K562 (cell line): ENCODE results near the gene TAF8. TPM values are rescaled to one million over a fixed set of nuclear protein-coding genes. Genes with fewer than 3 reads are reported as not detected.

ENCODE experiments used
- CBFB ChIP-seq: sonication (generic); formaldehyde crosslinking; IDR thresholded peaks from 2 replicates; pipeline ENCODE4 v1.4.0; 2020; ENCODE audit warnings: mild to moderate bottlenecking, missing genetic modification reagents
- CBX1 ChIP-seq: sonication (generic); IDR thresholded peaks from 2 replicates; pipeline ENCODE4 v1.6.1; 2016; ENCODE audit warnings: antibody characterized with exemption, low read depth, mild to moderate bottlenecking
- CEBPG ChIP-seq, 3 experiments: fragments of 200-800 bp in 1 of 3; sonication (Bioruptor generic) in 1 of 3; sonication (generic) in 1 of 3; formaldehyde crosslinking in 1 of 3; IDR thresholded peaks in 2 of 3; conservative IDR thresholded peaks in 1 of 3; 2 replicates each; pipeline versions ENCODE4 v1.6.1 to v1.8.0; 2016 to 2022; ENCODE audit warnings: missing compliant biosample characterization in 2 of 3, missing genetic modification characterization in 2 of 3, mild to moderate bottlenecking in 1 of 3, missing genetic modification reagents in 1 of 3
- CHD4 ChIP-seq: fragments of 200-600 bp; sonication (generic); IDR thresholded peaks from 3 replicates; pipeline ENCODE4 v1.6.1; 2012; ENCODE audit warnings: low read depth, mild to moderate bottlenecking, mixed read lengths, low read length, inconsistent platforms; ENCODE audit not compliant: insufficient read depth, insufficient replicate concordance, poor library complexity, severe bottlenecking
- DLX4 ChIP-seq: fragments of 250-450 bp; sonication (Bioruptor Pico); IDR thresholded peaks from 2 replicates; pipeline ENCODE4 v1.6.1; 2021; ENCODE audit warnings: mild to moderate bottlenecking
- ETV5 ChIP-seq: sonication (generic); formaldehyde crosslinking; IDR thresholded peaks from 2 replicates; pipeline ENCODE4 v1.4.0; 2020; ENCODE audit warnings: low read depth, mild to moderate bottlenecking, missing genetic modification reagents
- FOXA3 ChIP-seq, 2 experiments: fragments of 450-650 bp in 1 of 2; sonication (generic) in 1 of 2; formaldehyde crosslinking; IDR thresholded peaks in 1 of 2; conservative IDR thresholded peaks in 1 of 2; 2 replicates each; pipeline versions ENCODE4 v1.4.0 to v1.8.0; 2020 to 2022; ENCODE audit warnings: mild to moderate bottlenecking in 2 of 2, missing genetic modification reagents in 1 of 2
- FOXP1 ChIP-seq: sonication (generic); formaldehyde crosslinking; IDR thresholded peaks from 2 replicates; pipeline ENCODE4 v1.8.0; 2022; ENCODE audit warnings: mild to moderate bottlenecking, missing genetic modification reagents
- GABPB2 ChIP-seq: fragments of 250-450 bp; sonication (Bioruptor Pico); conservative IDR thresholded peaks from 2 replicates; pipeline ENCODE4 v1.5.1; 2021; ENCODE audit warnings: mild to moderate bottlenecking
- HDAC1 ChIP-seq, 2 experiments: fragments of 450-650 bp; IDR thresholded peaks; 2 replicates each; pipeline ENCODE4 v1.6.1; 2016 to 2017; ENCODE audit warnings: inconsistent platforms in 1 of 2, mild to moderate bottlenecking in 1 of 2, moderate library complexity in 1 of 2
- HDAC3 ChIP-seq: fragments of 450-650 bp; IDR thresholded peaks from 2 replicates; pipeline ENCODE4 v1.6.1; 2018; ENCODE audit warnings: borderline replicate concordance, mild to moderate bottlenecking, moderate library complexity; ENCODE audit not compliant: partially characterized antibody
- MAFG ChIP-seq: fragments of 450-650 bp; conservative IDR thresholded peaks from 2 replicates; pipeline ENCODE4 v1.6.1; 2016; ENCODE audit warnings: missing genetic modification characterization, missing compliant biosample characterization
- RFX7 ChIP-seq: fragments of 250-450 bp; sonication (Bioruptor Pico); IDR thresholded peaks from 2 replicates; pipeline ENCODE4 v1.5.1; 2021; ENCODE audit warnings: mild to moderate bottlenecking
- SMARCA5 ChIP-seq: fragments of 450-650 bp; IDR thresholded peaks from 2 replicates; pipeline ENCODE4 v1.6.1; 2016
- SMC3 ChIP-seq: conservative IDR thresholded peaks from 2 replicates; pipeline ENCODE4 v1.6.1; 2011; ENCODE audit warnings: low read depth, low read length, improper control_type of control experiment; ENCODE audit not compliant: insufficient read depth
- USF1 ChIP-seq: sonication (generic); formaldehyde crosslinking; IDR thresholded peaks from 2 replicates; pipeline ENCODE4 v1.9.0; 2022; ENCODE audit warnings: mild to moderate bottlenecking, missing genetic modification reagents
- ZNF133 ChIP-seq: fragments of 250-450 bp; sonication (Bioruptor Pico); IDR thresholded peaks from 2 replicates; pipeline ENCODE4 v1.4.0; 2020; ENCODE audit warnings: mild to moderate bottlenecking
- ZNF668 ChIP-seq: fragments of 250-450 bp; sonication (Bioruptor Pico); IDR thresholded peaks from 2 replicates; pipeline ENCODE4 v1.8.0; 2022; ENCODE audit warnings: mild to moderate bottlenecking, inconsistent platforms
- ZZZ3 ChIP-seq: fragments of 450-650 bp; IDR thresholded peaks from 2 replicates; pipeline ENCODE4 v1.6.1; 2016; ENCODE audit warnings: antibody characterized with exemption, mild to moderate bottlenecking, moderate library complexity
- polyA plus RNA-seq, 8 experiments: library from polyadenylated mRNA; depleted of rRNA in 4 of 8; stranded (reverse) in 5 of 8; unstranded in 3 of 8; fragments of >200 nt; fragmentation: Nextera tagmentation in 2 of 8; fragmentation: Illumina TruSeq in 1 of 8; extraction: Ambion mirVana in 2 of 8; extraction: Trizol in 1 of 8; gene quantifications; 2 replicates each; pipeline versions ENCODE4 v1.2.1 to v1.2.3, GENCODE V29; 2011 to 2014; ENCODE audit warnings: inconsistent platforms in 1 of 8, missing spikeins in 1 of 8
- total RNA-seq, 7 experiments: library from RNA; depleted of rRNA in 6 of 7; stranded (reverse); fragments of >200 nt in 6 of 7; fragmentation: Illumina TruSeq in 2 of 7; extraction: Trizol in 2 of 7; gene quantifications; 2 replicates each; pipeline versions ENCODE4 v1.2.1 to v1.2.3, GENCODE V29; 2011 to 2021; ENCODE audit warnings: low replicate concordance in 1 of 7
- TF ChIP-seq, protein P1 (sequence below), 2 experiments: fragments of 450-650 bp in 1 of 2; sonication (generic) in 1 of 2; formaldehyde crosslinking; conservative IDR thresholded peaks; 2 replicates each; pipeline versions ENCODE4 v1.4.0 to v1.8.1; 2020 to 2022; ENCODE audit warnings: mild to moderate bottlenecking in 1 of 2, missing genetic modification reagents in 1 of 2
- TF ChIP-seq, protein P2 (sequence below): fragments of 450-650 bp; IDR thresholded peaks from 2 replicates; pipeline ENCODE4 v1.6.1; 2016; ENCODE audit warnings: antibody characterized with exemption
- TF ChIP-seq, protein P3 (sequence below): fragments of 450-650 bp; IDR thresholded peaks from 2 replicates; pipeline ENCODE4 v1.6.1; 2016

Gene TAF8
- total and polyA plus RNA-seq, 9 of the 15 experiments (the other 6 are each of a cell fraction or from before 2014, with no cell fraction given) = 29.4 to 84.0 (median 52.6) TPM

DNA sequence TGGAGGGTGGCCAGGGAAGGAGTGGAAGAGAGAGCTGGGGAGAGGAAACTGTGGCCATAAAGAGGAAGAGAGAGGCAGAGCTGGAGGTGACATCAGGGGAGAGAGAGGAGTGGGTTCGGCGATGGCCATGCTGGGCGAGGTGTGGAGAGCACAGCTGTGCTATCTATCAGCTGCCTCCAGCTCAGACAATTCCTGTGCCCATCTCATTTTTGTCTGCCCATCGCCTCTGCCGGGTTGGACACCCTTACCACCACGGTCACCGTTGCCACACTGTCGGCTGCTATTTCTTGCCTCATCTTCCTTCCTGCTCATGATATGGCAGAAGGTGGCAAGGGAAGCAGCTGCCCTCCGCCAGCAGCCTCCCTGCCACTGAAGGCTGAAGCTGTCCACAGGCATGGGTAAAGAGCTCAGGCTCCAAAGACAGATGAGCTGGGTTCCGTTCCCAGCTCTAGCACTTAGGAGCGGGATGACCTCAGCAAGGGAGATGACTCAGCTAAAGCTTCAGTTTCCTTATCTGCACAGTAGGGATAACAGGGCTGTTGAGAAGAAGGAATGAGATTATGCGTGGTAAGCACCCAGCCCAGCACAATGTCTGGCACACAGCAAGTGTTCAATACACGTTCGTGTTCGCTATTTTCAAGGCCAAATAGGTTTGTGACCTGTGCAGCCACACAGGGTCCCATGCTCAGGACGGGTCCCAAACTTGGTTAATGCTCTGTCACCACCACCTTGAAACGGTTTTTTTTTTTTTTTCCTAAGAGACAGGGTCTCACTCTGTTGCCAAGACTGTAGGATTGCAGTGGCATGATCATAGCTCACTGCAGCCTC is 21.9 kb upstream of the TAF8 start (continued):
- TF ChIP-seq HDAC1 (IDR thresholded peaks at IDR 0.05) (peak in 1 of 2 experiments; percentile 92; a peak in 2 of 4 replicates), CHD4 (no peak), ZZZ3 (no peak), RFX7 (CRISPR knock-in tag) (no peak), ZNF133 (CRISPR knock-in tag) (peak; percentile 87; the same call in 1 of the 2 replicates), FOXP1 (CRISPR knock-in tag) (peak; percentile 78; the same call in 1 of the 2 replicates), DLX4 (CRISPR knock-in tag) (no peak), USF1 (CRISPR knock-in tag) (0 out of 2 replicates have a peak, but pooled peaks have one; percentile 11), MAFG (tag) (peak; percentile 100), CBX1 (peak; percentile 32; the same call in 1 of the 2 replicates), ETV5 (CRISPR knock-in tag) (peak; percentile 82; the same call in 1 of the 2 replicates), GABPB2 (CRISPR knock-in tag) (no peak), SMC3 (no peak), FOXA3 (CRISPR knock-in tag; conservative IDR thresholded peaks at IDR 0.05 in 1 of 2, IDR thresholded peaks at IDR 0.05 in 1 of 2) (0 out of 4 replicates have a peak, but pooled peaks of 1 of the 2 experiments have one; percentile 33), ZNF668 (0 out of 2 replicates have a peak, but pooled peaks have one; percentile 72), SMARCA5 (peak; percentile 72), HDAC3 (peak; percentile 77), CBFB (CRISPR knock-in tag) (no peak; the same call in 1 of the 2 replicates), CEBPG (CRISPR knock-in tag; IDR thresholded peaks at IDR 0.05) (no peak; the same call in 1 of the 2 replicates), CEBPG (tag; conservative IDR thresholded peaks at IDR 0.05 in 1 of 2, IDR thresholded peaks at IDR 0.05 in 1 of 2) (no peak)
- TF ChIP-seq, protein P1, sequence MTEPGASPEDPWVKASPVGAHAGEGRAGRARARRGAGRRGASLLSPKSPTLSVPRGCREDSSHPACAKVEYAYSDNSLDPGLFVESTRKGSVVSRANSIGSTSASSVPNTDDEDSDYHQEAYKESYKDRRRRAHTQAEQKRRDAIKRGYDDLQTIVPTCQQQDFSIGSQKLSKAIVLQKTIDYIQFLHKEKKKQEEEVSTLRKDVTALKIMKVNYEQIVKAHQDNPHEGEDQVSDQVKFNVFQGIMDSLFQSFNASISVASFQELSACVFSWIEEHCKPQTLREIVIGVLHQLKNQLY (CRISPR knock-in tag; conservative IDR thresholded peaks at IDR 0.05) = no peak; a peak in 1 of 4 replicates
- TF ChIP-seq, protein P2, sequence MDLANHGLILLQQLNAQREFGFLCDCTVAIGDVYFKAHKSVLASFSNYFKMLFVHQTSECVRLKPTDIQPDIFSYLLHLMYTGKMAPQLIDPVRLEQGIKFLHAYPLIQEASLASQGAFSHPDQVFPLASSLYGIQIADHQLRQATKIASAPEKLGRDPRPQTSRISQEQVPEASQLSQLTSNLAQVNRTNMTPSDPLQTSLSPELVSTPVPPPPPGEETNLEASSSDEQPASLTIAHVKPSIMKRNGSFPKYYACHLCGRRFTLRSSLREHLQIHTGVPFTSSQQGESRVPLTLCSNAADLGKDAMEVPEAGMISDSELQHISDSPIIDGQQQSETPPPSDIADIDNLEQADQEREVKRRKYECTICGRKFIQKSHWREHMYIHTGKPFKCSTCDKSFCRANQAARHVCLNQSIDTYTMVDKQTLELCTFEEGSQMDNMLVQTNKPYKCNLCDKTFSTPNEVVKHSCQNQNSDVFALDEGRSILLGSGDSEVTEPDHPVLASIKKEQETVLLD = peak; percentile 79; the same call in 1 of the 2 replicates
- TF ChIP-seq, protein P3, sequence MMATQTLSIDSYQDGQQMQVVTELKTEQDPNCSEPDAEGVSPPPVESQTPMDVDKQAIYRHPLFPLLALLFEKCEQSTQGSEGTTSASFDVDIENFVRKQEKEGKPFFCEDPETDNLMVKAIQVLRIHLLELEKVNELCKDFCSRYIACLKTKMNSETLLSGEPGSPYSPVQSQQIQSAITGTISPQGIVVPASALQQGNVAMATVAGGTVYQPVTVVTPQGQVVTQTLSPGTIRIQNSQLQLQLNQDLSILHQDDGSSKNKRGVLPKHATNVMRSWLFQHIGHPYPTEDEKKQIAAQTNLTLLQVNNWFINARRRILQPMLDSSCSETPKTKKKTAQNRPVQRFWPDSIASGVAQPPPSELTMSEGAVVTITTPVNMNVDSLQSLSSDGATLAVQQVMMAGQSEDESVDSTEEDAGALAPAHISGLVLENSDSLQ = peak; percentile 5; the same call in 1 of the 2 replicates
